GM23248 (cell line): Measurements from ENCODE around the gene JAK3. TPM values are rescaled to one million over a fixed set of nuclear protein-coding genes. Genes with fewer than 3 reads are reported as not detected.

Source experiments
- DNase-seq: peaks from one replicate; pipeline ENCODE4 v3.0.0-alpha.2; 2015
- H2AFZ ChIP-seq: fragments of 200-600 bp; sonication (generic); 2 replicates; pipeline ENCODE4 v1.6.1; 2016; ENCODE audit warnings: antibody characterized with exemption
- H3F3A ChIP-seq: fragments of 200-600 bp; sonication (generic); 2 replicates; pipeline ENCODE4 v1.6.1; 2016; ENCODE audit warnings: mild to moderate bottlenecking, antibody characterized with exemption, mixed run types; ENCODE audit not compliant: insufficient read depth
- H3K27ac ChIP-seq: fragments of 200-600 bp; sonication (generic); 2 replicates; pipeline ENCODE4 v1.5.1; 2016; ENCODE audit warnings: mild to moderate bottlenecking
- H3K27me3 ChIP-seq: fragments of 200-600 bp; sonication (generic); replicated peaks from 2 replicates; pipeline ENCODE4 v1.6.1; 2016; ENCODE audit warnings: mild to moderate bottlenecking; ENCODE audit not compliant: insufficient read depth
- H3K36me3 ChIP-seq: fragments of 200-600 bp; sonication (generic); 2 replicates; pipeline ENCODE4 v1.6.1; 2016; ENCODE audit warnings: low read depth, mild to moderate bottlenecking
- H3K4me1 ChIP-seq: fragments of 200-600 bp; sonication (generic); 2 replicates; pipeline ENCODE4 v1.6.1; 2016; ENCODE audit warnings: mild to moderate bottlenecking; ENCODE audit not compliant: insufficient read depth
- H3K4me2 ChIP-seq: fragments of 200-600 bp; sonication (generic); one replicate; pipeline ENCODE4 v1.6.1; 2016; ENCODE audit warnings: mild to moderate bottlenecking; ENCODE audit not compliant: unreplicated experiment
- H3K4me3 ChIP-seq: fragments of 200-600 bp; sonication (generic); 2 replicates; pipeline ENCODE4 v1.5.1; 2016; ENCODE audit warnings: mild to moderate bottlenecking
- H3K79me2 ChIP-seq: fragments of 200-600 bp; sonication (generic); 2 replicates; pipeline ENCODE4 v1.6.1; 2016; ENCODE audit warnings: mild to moderate bottlenecking; ENCODE audit not compliant: insufficient read depth
- H3K9ac ChIP-seq: fragments of 200-600 bp; sonication (generic); 2 replicates; pipeline ENCODE4 v1.6.1; 2016; ENCODE audit warnings: mild to moderate bottlenecking
- H3K9me2 ChIP-seq: fragments of 200-600 bp; sonication (generic); 2 replicates; pipeline ENCODE4 v1.6.1; 2016; ENCODE audit warnings: mixed run types, mild to moderate bottlenecking, moderate library complexity; ENCODE audit not compliant: insufficient read depth
- H3K9me3 ChIP-seq: fragments of 200-600 bp; sonication (generic); one replicate; pipeline ENCODE4 v1.6.1; 2017; ENCODE audit warnings: low read depth
- H4K20me1 ChIP-seq: fragments of 200-600 bp; sonication (generic); 2 replicates; pipeline ENCODE4 v1.6.0; 2016; ENCODE audit not compliant: insufficient read depth
- EZH2 ChIP-seq: fragments of 200-600 bp; sonication (generic); IDR thresholded peaks from 2 replicates; pipeline ENCODE4 v1.6.1; 2018; ENCODE audit warnings: antibody characterized with exemption, mild to moderate bottlenecking; ENCODE audit not compliant: insufficient read depth, poor library complexity, severe bottlenecking
- EZH2phosphoT487 ChIP-seq: fragments of 200-600 bp; sonication (generic); IDR thresholded peaks from 2 replicates; pipeline ENCODE4 v1.6.1; 2018; ENCODE audit warnings: antibody characterized with exemption, moderate library complexity, mild to moderate bottlenecking, low read depth; ENCODE audit not compliant: insufficient read depth
- WGBS, 2 experiments: methylation state at CpG; one replicate each; pipeline ENCODE4 v1.1.6; 2015 to 2017; ENCODE audit warnings: low lambda C conversion rate in 2 of 2, low coverage in 1 of 2; ENCODE audit errors: missing lambda C conversion rate in 2 of 2; 5-methylcytosine and 5-hydroxymethylcytosine counted together
- in situ Hi-C: fragments of 300-500 bp; cut with MboI; formaldehyde crosslinking; loops from 2 replicates; pipeline ENCODE4 v1.15.0; 2020
- polyA plus RNA-seq: library from polyadenylated mRNA; unstranded; fragments of >200 nt; fragmentation: Nextera tagmentation; extraction: Ambion mirVana; gene quantifications from 2 replicates; pipeline ENCODE4 v1.2.1, GENCODE V29; 2016
- total RNA-seq: library from RNA; depleted of rRNA; stranded (reverse); fragments of >200 nt; shearing (Covaris generic); gene quantifications from 2 replicates; pipeline ENCODE4 v1.2.3, GENCODE V29; 2014

Gene JAK3
- total and polyA plus RNA-seq, 2 experiments from 2014 or later, result 5.0 to 5.9 TPM

DNA sequence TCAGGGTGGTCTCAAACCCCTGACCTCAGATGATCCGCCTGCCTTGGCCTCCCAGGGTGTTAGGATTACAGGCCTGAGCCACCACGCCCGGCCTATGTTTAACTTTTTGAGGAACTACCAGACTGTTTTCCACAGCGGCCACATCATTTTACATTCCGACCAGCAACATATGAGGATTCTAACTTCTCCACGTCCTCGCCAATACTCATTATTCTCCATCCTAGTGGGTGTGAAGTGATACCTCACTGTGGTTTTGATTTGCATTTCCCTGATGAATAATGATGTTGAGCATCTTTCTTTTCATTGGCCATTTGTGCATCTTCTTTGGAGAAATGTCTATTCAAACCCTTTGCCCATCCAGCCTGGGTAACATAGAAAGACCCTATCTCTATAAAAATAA is 38.7 kb upstream of the JAK3 start:
- WGBS, 2 experiments, result 62 to 67% methylated on average over 7 of the region's 7 CpGs
- in situ Hi-C loops, result no loop called here
- Histone ChIP-seq H4K20me1 (no peaks in the 10 kb centered on the region), H3K4me2 (no peak overlapping the region), H3K27me3 (no peaks in the 10 kb centered on the region), H3K27ac (no peak overlapping the region), H3K9me2 (no peaks in the 10 kb centered on the region), H3K9me3 (no peaks in the 10 kb centered on the region), H3K4me3 (no peak overlapping the region), H3F3A (no peaks in the 10 kb centered on the region), H3K79me2 (no peaks in the 10 kb centered on the region), H3K4me1 (no peaks in the 10 kb centered on the region), H2AFZ (no peak overlapping the region), H3K9ac (no peak overlapping the region), H3K36me3 (no peaks in the 10 kb centered on the region)
- TF ChIP-seq EZH2, result no peak
- TF ChIP-seq EZH2phosphoT487, result no peak
- DNase-seq, result no peak

DNA sequence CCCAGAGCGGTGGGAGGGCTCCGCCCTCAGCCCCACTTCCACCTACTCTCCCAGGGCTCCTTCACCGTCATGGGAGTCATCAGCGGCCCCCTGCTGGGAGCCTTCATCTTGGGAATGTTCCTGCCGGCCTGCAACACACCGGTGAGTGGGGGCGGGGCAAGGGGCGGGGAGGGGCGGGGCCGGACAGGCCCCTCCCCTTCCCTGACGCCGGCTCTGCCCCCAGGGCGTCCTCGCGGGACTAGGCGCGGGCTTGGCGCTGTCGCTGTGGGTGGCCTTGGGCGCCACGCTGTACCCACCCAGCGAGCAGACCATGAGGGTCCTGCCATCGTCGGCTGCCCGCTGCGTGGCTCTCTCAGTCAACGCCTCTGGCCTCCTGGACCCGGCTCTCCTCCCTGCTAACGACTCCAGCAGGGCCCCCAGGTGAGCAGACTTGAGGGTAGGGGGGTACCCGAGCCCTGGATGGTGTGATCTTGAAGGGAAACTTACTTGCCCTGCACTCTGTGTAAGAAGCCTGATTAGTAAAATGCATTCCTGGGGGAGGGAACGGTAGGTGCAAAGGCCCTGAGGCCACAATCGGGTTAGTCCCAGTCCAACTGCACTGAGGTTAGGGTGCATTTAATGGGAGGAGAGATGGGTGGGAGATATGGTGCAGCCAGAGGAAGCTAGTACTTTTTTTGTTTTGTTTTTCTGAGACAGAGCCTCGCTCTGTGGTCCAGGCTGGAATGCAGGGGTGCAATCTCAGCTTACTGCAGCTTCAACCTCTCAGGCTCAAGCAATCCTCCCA is 36.0 kb upstream of the JAK3 start:
- Histone ChIP-seq H3K79me2 (no peaks in the 10 kb centered on the region), H3K27me3 (no peaks in the 10 kb centered on the region), H3K9me3 (no peaks in the 10 kb centered on the region), H3K9ac (no peak overlapping the region), H3K9me2 (no peaks in the 10 kb centered on the region), H3K4me3 (no peak overlapping the region), H3F3A (no peaks in the 10 kb centered on the region), H2AFZ (no peak overlapping the region), H3K4me1 (no peaks in the 10 kb centered on the region), H3K27ac (no peak overlapping the region), H4K20me1 (no peaks in the 10 kb centered on the region), H3K4me2 (no peak overlapping the region), H3K36me3 (no peaks in the 10 kb centered on the region)
- DNase-seq, result no peak
- no peak for TF ChIP-seq EZH2
- no peak for TF ChIP-seq EZH2phosphoT487
- 60 to 73% methylated on average over 17 to 29 of the region's 33 CpGs for WGBS, 2 experiments
- in situ Hi-C loops, result no loop called here

DNA sequence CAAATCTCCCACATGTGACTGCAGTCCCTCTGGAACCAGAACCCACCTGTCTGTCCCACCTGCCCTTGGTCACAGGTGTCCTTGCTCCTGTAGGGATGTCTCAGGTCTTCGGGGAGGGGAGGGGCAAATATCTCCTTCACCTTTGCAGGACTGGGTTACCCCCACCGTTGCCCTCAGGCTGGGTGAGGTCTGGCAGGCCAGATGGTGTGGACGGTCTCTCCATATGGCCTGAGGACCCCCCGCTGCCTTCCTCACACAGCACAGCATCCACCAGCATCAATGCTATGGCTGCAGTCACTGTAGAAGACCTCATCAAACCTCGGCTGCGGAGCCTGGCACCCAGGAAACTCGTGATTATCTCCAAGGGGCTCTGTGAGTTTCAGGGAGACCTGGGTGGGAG is 33.9 kb upstream of the JAK3 start:
- WGBS, 2 experiments, result 30 to 40% methylated on average over 7 of the region's 7 CpGs
- TF ChIP-seq EZH2, result no peak
- TF ChIP-seq EZH2phosphoT487, result no peak

DNA sequence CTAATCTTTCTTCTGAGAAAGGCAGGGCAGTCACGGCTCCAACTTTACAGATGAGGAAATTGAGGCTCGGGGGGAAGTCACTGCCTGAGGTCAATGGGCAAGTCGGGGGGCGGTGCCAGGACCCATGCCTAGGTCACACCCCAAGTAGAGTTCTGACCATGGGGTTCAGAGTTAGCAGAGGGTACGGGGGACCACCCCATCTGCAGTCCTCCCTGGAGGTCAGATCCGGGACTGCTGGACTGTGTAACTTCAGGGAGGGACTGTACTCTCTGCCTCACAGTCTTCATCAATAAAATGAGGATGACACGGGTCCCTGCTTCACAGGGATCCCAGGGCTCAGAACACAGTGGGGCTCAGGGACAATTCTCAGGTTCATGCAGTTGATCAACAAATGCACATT is 31.7 kb upstream of the JAK3 start:
- Histone ChIP-seq H3K4me3 (no peak overlapping the region), H3K9me2 (no peaks in the 10 kb centered on the region), H3K4me2 (no peak overlapping the region), H4K20me1 (no peaks in the 10 kb centered on the region), H3K4me1 (no peaks in the 10 kb centered on the region), H3K79me2 (no peaks in the 10 kb centered on the region), H3K36me3 (no peaks in the 10 kb centered on the region), H3K27ac (no peak overlapping the region), H2AFZ (no peak overlapping the region), H3F3A (no peaks in the 10 kb centered on the region), H3K9me3 (no peaks in the 10 kb centered on the region), H3K9ac (no peak overlapping the region), H3K27me3 (peaks cover 5% of the 10 kb centered on the region; the same call in 1 of the 2 replicates)
- DNase-seq, result no peak
- 51 to 60% methylated on average over 7 of the region's 7 CpGs for WGBS, 2 experiments
- in situ Hi-C loops, result no loop called here
- TF ChIP-seq EZH2phosphoT487 (no peak), EZH2 (no peak)

More for the DNA sequence above, 33.9 kb upstream of the JAK3 start:
- H3K4me2 ChIP-seq, result no peak overlapping the region
- no peaks in the 10 kb centered on the region; the same call in 1 of the 2 replicates for H3K27me3 ChIP-seq
- H3F3A ChIP-seq, result no peaks in the 10 kb centered on the region
- no peak overlapping the region for H2AFZ ChIP-seq
- no peak overlapping the region for H3K27ac ChIP-seq
- no peaks in the 10 kb centered on the region for H3K9me2 ChIP-seq
- no peak for DNase-seq
- in situ Hi-C loops, result no loop called here
- H4K20me1 ChIP-seq, result no peaks in the 10 kb centered on the region
- no peak overlapping the region for H3K9ac ChIP-seq
- no peaks in the 10 kb centered on the region for H3K4me1 ChIP-seq
- no peaks in the 10 kb centered on the region for H3K36me3 ChIP-seq
- no peak overlapping the region for H3K4me3 ChIP-seq
- no peaks in the 10 kb centered on the region for H3K79me2 ChIP-seq
- no peaks in the 10 kb centered on the region for H3K9me3 ChIP-seq
